ENCODE results near the gene TMEM132C.

Gene TMEM132C

DNA sequence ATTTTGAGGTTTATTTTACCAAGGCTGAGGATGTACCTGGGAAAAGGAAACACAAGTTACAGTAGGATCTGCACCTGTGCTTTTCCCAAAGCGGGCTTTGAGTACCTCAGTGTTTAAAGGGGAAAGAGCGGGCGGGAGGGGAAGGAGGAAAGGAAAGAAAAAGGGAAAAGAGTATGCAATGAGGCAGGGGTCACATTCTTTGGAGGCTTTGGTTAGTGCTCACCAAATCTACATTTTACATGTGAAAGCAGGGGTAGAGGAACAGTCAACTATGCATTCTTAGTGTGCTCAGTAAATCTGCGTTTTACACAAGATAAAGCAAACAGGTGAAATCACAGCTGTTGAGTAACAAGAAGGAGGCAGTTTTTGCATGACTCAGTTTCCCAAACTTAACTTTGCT lies 242.2 kb downstream of the TMEM132C start:
- DNase-seq: no peak

GRCh38 chr12:128510511-128510910 lies 243.5 kb downstream of the TMEM132C start:
- DNase-seq: no peak

GRCh38 chr12:128513331-128513730 lies 246.4 kb downstream of the TMEM132C start:
- DNase-seq: no peak

DNA sequence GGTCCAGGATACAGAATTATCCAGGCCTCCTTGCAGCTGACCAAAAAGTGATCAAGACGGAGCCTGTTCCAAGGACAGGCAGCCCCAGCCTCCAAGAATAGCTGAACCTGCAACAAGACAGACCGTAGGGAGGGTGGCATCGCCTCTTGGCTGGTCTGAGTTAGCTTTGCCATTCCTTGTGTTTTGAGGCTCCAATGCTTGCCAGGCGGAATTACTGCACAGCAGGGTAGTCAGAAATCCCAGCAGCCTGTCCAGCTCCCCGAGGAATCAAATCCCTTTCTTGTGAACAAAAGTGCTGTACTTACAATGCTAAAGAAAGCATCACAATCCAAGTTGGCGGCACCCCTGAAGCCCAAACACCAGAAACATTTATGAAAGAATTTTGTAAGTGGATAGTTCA lies 246.9 kb downstream of the TMEM132C start:
- no peak for DNase-seq

GRCh38 chr12:128518644-128519043 lies 251.7 kb downstream of the TMEM132C start:
- no peak for DNase-seq

DNA sequence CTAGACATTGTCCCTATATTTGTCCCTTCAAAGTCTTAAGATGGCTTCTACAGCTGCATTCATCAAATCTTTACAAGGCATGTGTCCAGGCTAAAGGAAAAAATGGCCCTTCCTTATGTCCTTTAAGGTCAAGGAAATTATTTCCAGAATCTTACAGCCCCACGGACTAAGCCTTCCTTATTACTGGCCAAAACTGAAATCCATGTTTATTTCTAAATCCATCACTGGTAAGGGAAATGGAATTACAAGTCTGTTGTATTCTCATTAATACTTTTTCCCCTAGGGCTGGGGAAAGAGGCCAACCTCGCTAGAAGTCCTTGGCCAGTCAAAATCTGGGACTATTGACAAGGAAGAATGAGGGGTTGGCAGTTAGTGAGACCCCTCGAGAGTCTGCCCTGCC lies 252.5 kb downstream of the TMEM132C start:
- DNase-seq: no peak

DNA sequence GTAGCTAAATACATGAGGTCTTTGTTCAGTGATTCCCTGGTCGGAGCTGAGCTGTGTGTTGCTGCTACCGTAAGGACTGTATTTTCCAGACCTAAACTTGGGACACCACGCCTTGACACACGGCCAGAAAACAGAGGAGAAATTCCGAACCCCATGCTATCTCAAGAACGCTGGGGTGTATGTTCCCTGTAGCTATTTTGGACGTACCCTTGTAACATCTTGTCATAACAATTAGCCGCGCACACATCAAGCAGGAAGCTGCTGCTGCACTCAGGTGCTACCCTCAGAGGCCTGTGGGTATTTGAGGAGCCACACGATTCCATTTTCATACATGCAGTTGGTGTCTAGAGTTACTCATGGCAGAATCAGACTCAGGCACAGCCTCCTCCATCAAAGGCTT lies 255.0 kb downstream of the TMEM132C start:
- DNase-seq: no peak

- DNase-seq: no peak
Observed at GRCh38 chr12:128524439-128524838, 257.5 kb downstream of the TMEM132C start.

DNA sequence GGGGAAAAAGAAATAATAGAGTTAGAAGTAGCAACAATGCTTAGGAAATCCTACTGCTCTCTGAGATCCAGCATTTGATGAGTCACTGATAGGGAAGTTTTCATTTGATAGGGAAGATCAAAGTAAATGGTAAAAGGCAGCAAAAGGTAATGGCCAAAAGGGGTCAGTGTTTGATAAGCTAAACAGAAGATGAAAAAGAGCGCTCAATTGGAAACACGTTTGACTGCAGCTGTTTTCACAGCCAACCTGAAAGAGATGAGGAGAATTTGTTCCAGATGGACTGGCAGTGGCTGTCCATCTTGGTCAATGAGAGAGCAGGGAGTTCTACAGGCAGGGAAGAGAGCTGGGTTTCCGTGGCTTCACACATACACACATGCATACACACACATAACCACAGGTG lies 264.2 kb downstream of the TMEM132C start:
- no peak for DNase-seq

DNA sequence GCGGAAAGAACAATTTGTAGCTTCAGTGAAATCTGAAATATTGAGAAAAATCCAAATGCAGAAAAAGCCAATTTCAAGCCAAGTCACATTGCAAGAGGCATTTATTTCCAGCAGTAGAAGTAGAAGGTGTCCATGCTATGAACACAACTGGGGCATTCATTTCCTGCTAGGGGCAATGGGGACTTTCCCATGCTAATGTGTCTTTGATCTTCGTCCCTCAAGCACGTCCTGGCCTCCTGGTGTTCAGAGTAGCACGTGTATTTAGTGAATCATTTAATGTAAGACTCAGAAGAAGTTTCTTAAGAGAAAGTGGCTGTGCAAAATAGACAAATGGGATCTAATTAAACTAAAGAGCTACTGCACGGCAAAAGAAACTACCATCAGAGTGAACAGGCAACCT lies 267.9 kb downstream of the TMEM132C start:
- peak; percentile 15 for DNase-seq

DNA sequence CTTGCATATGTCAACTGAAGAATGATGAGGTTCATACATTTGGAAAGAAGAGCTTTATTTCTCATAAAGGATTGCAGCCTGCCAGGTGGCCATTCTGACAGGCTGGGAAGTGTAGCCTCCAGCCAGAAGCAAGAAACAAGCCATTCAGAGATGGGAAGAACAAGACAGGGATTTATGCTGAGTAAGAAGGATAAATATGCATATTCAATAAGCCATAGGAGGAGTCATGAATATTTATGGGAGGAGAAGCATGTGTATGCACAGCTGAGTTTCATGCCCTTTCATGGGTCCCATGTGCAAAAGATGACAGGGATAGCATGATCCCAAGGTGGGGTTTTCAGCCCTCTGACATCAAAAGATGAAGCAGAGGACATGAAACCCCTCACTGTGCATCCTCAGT lies 269.8 kb downstream of the TMEM132C start:
- no peak for DNase-seq

DNA sequence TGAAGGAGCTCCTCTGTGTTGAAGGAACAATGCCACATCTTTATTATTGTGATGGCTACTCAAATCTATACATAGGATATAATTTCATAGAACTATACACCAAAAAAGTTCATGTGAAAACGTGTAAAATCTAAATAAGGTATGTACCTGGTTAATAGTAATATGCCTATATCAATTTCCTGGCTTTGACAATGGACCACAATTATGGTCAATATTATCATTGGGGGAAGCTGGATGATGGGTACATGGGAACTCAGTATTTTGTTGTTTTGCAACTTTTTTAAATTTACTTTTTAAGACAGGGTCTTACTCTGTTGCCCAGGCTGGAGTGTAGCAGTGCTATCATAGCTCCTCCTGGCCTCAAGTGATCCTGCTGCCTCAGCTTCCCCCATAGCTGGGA lies 270.7 kb downstream of the TMEM132C start:
- DNase-seq: no peak

DNA sequence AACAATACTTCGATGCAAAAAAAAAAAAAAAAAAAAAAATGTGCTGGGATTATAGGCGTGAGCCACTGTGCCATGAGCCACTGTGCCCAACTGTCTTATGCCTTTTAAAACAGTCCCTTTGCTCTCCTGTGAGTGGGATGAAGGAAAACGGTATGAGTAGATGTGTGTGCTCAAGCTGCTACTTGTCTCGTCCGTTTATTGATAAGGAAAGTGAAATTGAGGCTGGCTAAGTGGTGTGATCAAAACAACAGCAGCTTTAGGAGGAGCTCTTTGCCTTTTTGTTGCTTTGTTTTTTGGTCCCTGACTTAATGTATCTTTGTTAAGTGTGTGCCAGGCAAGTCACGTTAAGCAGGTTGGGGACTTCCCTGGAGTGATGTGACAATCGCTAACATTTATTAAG lies 275.9 kb downstream of the TMEM132C start:
- DNase-seq: peak; percentile 10

GRCh38 chr12:128543460-128543859 lies 276.5 kb downstream of the TMEM132C start:
- DNase-seq: no peak

DNA sequence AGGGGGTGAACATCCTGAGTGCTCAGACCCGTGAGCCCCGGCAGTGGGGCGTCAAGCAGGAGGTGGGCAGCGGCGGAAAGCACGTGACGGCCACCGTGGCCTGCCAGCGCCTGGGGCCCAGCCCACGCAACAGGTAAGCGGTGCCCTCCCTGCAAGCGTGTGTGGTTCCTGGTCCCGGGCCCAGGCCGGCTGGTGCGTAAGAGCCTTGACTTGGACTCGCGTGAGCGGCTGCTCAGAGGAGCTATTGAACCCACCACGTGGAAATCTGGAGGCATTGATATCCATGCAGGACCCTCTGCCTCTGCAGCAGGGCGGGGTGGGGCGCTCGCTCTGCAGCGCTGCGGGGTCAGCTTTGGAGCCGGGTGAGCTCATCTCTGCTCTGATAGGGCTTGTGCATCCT lies 277.0 kb downstream of the TMEM132C start:
- DNase-seq: no peak

- DNase-seq: no peak
Observed at GRCh38 chr12:128548949-128549348, 282.0 kb downstream of the TMEM132C start.

GRCh38 chr12:128549601-128550218 lies 282.7 kb downstream of the TMEM132C start:
- no peak for DNase-seq

DNA sequence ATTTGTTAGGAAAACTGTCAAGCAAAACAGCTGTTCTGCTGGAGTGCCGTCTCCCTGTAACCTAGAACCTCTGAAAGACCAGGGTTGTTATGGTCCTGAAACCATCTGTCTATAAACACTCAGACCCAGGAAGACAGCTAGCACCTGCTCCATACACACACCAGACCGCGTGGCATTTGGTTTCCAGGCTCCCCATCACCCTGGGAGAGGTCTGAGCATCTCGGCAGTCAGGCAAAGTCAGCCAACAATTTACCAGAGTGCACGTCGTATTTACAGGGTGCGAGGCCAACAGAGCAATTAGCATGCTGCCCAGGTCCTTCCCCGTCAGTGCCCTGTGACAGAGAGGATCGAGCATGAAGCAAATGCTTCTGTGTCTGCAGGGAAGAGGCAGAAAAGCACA lies 284.3 kb downstream of the TMEM132C start:
- no peak for DNase-seq

DNA sequence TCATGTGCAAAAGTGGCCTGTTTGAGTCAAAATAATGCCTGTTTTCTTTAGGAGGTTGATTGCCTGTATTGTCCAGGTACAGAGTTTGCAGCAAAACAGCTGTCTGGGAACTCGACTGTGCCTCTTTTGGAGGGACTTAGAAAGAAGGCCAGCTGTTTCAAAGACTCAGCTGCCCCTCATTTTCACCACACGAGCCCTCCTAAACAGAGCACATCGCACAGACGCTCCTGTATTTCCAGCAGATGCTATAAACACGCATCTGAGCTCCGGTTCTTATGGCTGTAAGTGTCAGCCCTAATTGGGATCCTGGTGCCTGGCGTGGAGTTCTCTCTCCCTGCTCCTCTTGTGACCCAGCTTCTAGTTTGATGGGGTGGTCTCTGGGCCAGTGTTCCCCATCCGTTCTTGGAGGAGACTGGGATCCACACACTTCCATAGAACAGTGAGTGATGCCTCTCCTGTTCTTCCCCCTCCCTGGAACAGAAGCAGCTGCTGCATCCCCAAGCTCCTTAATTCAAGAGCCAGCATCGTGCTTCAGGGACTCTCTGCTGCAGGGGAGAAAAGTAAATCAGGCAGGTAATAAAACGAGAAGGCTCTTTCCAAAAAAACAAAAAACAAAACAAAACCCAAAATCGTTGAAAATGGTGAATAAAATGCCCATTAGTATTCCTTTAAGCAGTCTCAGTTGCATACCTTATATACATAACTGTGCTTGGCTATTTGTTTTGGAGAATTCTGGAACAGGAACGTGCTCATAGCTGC lies 287.8 kb downstream of the TMEM132C start:
- no peak for DNase-seq

- DNase-seq: no peak
Observed at GRCh38 chr12:128557231-128557630, 290.3 kb downstream of the TMEM132C start.

DNA sequence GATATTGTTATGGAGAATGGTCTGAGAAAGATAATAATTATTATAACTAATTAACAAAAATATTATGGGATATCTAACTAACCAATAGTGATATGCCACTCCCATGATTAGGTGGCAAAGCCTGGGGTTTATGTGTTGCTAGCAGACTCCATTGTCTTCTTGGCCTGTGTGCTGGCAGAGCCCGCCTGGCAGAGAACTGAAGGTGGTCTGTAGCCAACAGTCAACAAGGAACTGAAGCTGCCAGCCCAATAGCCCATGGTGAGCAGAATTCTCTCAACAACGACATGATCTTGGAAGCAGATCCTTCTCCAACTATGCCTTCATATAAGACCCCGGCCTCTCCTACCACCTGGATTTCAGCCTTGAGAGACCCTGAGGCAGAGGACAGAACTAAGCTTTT lies 298.0 kb downstream of the TMEM132C start:
- no peak for DNase-seq

GRCh38 chr12:128567730-128568129 lies 300.8 kb downstream of the TMEM132C start:
- DNase-seq: no peak

- peak; percentile 76 for DNase-seq
Observed at GRCh38 chr12:128570191-128571065, 303.5 kb downstream of the TMEM132C start.
